ENCODE data around the gene DUS4L. TPM values are rescaled to one million over a fixed set of nuclear protein-coding genes. Genes with fewer than 3 reads are reported as not detected.
"Not testable (repeated sequence)": the region's sequence is repeated elsewhere in the genome, so short reads cannot be mapped to it uniquely, and the experiment has no call there.

DUS4L gene
- total and polyA plus RNA-seq, 8 donors: 1.5 to 5.0 (median 2.6) TPM

DNA sequence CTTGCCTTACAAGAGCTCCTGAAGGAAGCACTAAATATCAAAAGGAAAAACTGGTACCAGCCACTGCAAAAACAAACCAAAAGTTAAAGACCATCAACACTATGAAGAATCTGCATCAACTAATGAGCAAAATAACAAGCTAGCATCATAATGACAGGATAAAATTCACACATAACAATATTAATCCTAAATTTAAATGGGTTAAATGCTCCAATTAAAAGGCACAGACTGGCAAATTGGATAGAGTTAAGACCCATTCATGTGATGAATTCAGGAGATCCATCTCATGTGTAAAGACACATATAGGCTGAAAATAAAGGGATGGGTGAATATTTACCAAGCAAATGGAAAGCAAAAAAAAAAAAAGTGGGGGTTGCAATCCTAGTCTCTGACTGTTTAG, 29.6 kb upstream of the DUS4L start:
- Histone ChIP-seq H3K27me3 (no peaks in the 10 kb centered on the region), H3K4me1 (peaks cover 0 to 12% (median 5%) of the 10 kb centered on the region in 3 donors), H3K27ac (no peak overlapping the region), H3K9me3 (no peaks in the 10 kb centered on the region), H3K36me3 (no peaks in the 10 kb centered on the region), H3K4me3 (no peak overlapping the region)
- intact Hi-C loops (cut with DNase I): no loop called here
- no peak for TF ChIP-seq CTCF (IDR thresholded peaks at IDR 0.05)
- DNase-seq: no peak
- no peak for FAIRE-seq
- no peak for ATAC-seq

DNA sequence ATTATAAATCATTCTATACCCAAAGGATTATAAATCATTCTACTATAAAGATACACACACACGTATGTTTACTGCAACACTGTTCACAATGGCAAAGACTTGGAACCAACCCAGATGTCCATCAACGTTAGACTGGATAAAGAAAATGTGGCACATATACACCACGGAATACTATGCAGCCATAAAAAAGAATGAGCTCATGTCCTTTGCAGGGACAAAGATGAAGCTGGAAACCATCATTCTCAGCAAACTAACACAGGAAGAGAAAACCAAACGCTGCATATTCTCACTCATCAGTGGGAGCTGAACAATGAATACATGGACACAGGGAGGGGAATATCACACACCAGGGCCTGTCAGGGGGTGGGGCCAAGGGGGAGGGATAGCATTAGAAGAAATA, 26.5 kb upstream of the DUS4L start:
- ATAC-seq; DNase-seq; H3K27me3 ChIP-seq; H3K9me3 ChIP-seq; FAIRE-seq; H3K36me3 ChIP-seq; intact Hi-C loops (cut with DNase I); H3K4me3 ChIP-seq: not testable (repeated sequence)
- Histone ChIP-seq H3K27ac (peak overlapping the region in 1 of 4 donors; percentile 29), H3K4me1 (peaks cover 0 to 12% (median 5%) of the 10 kb centered on the region in 3 donors)
- 52 to 53% methylated on average over 4 of the region's 4 CpGs for WGBS, 2 donors

DNA sequence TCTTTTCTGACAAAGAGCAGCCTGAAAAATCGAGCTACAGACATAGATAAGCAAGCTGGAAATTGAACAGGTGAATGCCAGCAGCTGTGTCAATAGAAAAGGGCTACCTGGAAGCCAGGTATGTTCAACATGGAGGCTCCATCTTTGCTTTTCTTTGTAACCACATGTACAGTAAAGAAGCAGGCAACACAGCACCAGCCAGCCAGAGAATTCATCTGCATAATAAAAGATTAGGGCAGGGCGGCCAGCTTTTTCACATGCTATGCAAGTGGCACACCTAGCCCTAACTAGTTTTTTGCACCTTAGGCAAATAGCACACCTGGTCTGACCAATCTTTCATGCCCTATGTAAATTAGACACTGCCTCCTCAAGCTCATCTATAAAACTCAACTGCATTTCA, 25.8 kb upstream of the DUS4L start:
- H3K36me3 ChIP-seq: no peaks in the 10 kb centered on the region
- intact Hi-C loops (cut with DNase I): no loop called here
- ATAC-seq (peak; percentile 87 to 96 (median 92)), FAIRE-seq (no peak), DNase-seq (peak in 4 of 6 donors; percentile 58 to 83 (median 80))
- WGBS, 2 donors: 30 to 34% methylated on average over 2 of the region's 2 CpGs
- H3K27me3 ChIP-seq: no peaks in the 10 kb centered on the region
- H3K9me3 ChIP-seq: no peaks in the 10 kb centered on the region
- peaks cover 0 to 12% (median 5%) of the 10 kb centered on the region in 3 donors for H3K4me1 ChIP-seq
- no peak overlapping the region for H3K4me3 ChIP-seq
- TF ChIP-seq CTCF (IDR thresholded peaks at IDR 0.05): no peak
- H3K27ac ChIP-seq: peak overlapping the region in 2 of 4 donors; percentile 29 to 34

DNA sequence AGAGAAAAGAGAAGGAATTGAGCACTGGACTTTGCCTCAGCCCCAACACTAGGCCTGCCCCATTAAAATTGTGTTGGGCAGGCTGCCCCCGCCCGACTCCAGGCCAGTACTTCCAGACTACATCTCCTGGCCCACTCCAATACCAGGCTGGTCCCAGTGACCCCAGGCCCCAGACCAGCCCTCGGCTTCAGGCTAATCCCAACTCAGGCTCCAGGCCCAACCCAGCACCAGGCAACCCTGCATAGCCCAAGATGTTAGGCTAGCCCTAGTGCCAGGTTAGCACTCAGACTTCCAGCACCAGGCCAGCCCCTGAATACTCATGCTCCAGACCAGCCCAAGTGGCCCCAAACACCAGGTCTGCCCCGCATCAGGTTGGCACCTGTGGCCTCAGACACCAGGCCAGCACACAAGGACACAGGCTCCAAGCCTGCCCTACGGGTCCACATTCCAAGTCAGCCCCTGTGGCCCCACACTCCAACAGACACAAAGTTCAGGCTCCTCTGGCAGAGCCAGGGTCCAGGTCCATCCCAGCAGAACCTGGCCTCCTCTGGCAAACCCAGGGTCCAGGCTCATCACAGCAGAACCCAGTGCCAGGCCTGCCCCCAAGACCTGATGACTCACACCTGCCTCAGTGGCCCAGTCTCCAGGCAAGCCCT, 20.3 kb upstream of the DUS4L start:
- Histone ChIP-seq H3K36me3 (peaks cover 0 to 22% (median 0%) of the 10 kb centered on the region in 3 donors), H3K27me3 (no peaks in the 10 kb centered on the region), H3K4me3 (no peak overlapping the region), H3K27ac (no peak overlapping the region), H3K4me1 (peaks cover 0 to 6% (median 2%) of the 10 kb centered on the region in 3 donors), H3K9me3 (no peaks in the 10 kb centered on the region)
- 86 to 99% methylated on average over 5 of the region's 5 CpGs for WGBS, 2 donors
- ATAC-seq: no peak
- no peak for TF ChIP-seq CTCF (IDR thresholded peaks at IDR 0.05)
- no peak for FAIRE-seq
- DNase-seq: peak in 1 of 6 donors; percentile 47
- intact Hi-C loops (cut with DNase I): no loop called here

DNA sequence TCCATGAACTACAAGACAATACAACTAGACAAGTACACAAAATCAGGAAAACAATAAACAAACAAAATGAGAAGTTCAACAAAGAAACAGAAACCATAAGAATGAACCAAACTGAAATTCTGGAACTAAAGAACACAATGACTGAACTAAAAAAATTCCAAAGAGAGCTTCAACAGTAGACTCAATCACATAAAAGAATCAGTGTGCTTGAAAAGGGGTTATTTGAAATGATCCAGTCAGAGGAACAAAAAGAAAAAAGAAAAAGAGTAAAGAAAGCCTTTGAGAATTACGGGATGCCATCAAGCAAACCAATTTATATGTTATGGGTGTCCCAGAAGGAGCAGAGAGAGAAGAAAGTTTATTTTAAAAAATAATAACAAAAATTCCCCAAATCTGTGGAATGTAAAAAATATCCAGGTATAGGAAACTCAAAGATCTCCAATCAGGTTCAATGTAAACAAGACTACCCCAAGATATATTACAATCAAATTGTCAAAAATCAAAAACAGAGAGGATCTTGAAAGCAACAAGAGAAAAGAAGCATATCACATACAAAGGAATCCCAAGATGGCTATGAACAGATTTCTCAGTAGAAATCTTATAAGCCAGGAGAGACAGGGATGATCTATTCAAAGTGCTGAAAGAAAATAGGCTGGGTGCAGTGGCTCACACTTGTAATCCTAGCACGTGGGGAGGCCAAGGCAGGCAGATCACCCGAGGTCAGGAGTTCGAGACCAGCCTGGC, 18.8 kb upstream of the DUS4L start:
- ATAC-seq: no peak
- 97 to 100% methylated on average over 4 of the region's 4 CpGs for WGBS, 2 donors
- H3K4me3 ChIP-seq: no peak overlapping the region
- peaks cover 0 to 22% (median 0%) of the 10 kb centered on the region in 3 donors for H3K36me3 ChIP-seq
- no peak for FAIRE-seq
- H3K27me3 ChIP-seq: no peaks in the 10 kb centered on the region
- no peaks in the 10 kb centered on the region for H3K9me3 ChIP-seq
- no peaks in the 10 kb centered on the region for H3K4me1 ChIP-seq
- DNase-seq: no peak
- no peak for TF ChIP-seq CTCF (IDR thresholded peaks at IDR 0.05)
- intact Hi-C loops (cut with DNase I): no loop called here
- H3K27ac ChIP-seq: no peak overlapping the region
